ENCODE measurements around the gene CDK2AP2. TPM values are rescaled to one million over a fixed set of nuclear protein-coding genes. Genes with fewer than 3 reads are reported as not detected.
"Not testable (repeated sequence)": the region's sequence is repeated elsewhere in the genome, so short reads cannot be mapped to it uniquely, and the experiment has no call there.

The CDK2AP2 gene
- total RNA-seq, 1 donor from 2014 or later = 159 TPM

DNA sequence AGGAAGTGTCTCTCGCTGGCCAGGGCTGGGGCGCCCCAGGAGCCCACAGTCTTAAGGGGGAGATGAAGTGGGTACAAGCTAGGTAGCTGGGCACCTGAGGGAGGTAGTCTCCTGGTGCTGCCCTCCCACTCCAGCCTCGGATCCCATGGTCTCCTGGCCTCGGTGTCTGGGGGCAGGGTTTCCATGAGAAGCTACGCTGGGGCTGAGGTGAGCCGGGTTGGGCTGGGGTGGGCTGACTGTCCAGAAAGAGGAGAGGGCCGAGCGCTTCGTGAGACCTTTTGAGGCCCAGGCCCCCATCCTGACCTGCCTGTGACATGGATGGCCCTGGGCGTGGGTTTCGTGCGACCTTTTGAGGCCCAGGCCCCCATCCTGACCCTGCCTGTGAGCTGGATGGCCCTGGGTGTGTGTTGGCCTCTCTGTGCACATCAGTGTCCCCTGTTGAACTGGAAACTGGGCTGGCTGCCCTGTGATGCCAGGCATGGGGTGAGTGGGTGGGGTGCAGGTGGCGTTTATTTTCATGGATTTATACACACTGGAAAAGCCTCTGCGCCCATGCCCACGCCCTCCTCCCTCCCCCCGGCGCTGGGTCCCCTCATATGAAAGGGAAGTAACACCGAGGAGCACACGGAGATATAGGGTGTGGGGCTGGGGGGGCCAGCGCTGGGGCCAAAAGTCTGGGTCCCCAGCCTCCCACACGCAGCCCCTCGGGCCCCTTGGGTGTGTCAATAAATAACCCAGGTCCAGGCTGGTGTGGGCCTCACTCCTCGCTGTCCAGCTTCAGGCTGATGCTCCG lies 16.5 kb downstream of the CDK2AP2 start:
- intact Hi-C loops (cut with micrococcal nuclease) = no loop called here

DNA sequence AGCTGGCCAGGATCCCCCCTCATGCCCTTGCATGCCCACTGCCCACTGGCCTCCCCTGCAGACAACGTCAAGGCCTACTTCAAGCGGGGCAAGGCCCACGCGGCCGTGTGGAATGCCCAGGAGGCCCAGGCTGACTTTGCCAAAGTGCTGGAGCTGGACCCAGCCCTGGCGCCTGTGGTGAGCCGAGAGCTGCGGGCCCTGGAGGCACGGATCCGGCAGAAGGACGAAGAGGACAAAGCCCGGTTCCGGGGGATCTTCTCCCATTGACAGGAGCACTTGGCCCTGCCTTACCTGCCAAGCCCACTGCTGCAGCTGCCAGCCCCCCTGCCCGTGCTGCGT lies 17.3 kb downstream of the CDK2AP2 start:
- intact Hi-C loops (cut with micrococcal nuclease) = no loop called here

DNA sequence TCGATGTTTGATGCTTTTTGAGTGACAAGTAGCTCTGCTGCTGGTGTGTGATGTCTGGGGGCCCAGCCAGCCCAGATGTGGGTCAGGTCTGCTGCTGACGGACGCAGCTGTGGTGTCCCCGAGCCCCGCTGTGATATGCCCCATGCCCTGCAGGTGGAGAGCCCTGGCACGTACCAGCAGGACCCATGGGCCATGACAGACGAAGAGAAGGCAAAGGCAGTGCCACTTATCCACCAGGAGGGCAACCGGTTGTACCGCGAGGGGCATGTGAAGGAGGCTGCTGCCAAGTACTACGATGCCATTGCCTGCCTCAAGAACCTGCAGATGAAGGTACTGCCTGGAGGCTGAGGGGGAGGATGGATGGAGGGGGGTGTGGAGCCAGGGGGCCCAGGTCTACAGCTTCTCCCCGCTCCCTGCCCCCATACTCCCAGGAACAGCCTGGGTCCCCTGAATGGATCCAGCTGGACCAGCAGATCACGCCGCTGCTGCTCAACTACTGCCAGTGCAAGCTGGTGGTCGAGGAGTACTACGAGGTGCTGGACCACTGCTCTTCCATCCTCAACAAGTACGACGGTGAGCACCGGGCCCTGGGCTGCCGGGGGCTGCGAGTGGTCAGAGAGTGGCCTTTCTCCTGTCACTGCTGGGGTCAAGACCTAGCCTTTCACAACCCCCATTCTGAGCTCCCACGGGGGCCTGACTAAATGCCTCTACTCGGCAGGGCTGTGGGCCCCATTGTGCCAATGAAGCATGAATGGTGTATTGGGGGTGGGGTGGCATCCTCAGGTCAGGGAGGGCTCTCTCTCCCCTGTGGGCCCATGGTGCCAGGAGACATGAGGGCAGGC lies 17.9 kb downstream of the CDK2AP2 start:
- intact Hi-C loops (cut with micrococcal nuclease) = no loop called here

DNA sequence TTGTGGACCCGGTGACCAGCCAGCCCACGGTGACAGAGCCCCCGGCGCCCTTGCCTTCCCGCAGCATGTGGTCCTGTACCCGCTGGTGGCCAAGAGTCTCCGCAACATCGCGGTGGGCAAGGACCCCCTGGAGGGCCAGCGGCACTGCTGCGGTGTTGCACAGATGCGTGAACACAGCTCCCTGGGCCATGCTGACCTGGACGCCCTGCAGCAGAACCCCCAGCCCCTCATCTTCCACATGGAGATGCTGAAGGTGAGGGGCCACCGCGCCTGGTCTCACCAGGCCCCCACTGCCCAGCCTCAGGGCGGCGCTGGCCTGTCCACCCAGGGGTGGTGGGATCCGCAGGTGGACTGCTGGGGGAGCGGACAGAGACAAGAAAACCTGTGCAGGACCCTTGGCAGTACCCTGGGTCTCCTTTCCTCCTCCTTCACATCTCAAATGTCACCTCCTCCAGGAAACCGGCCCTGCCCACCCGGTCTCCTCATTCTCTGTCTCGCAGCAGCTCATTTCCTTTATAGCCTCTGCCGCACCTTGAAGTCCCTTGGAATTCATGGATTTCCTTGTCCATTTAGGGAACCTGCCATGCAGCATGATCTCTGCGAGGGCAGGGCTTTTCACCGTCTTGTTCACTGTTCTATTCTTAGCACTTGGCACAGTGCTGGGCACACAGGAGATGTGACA lies 18.6 kb downstream of the CDK2AP2 start:
- intact Hi-C loops (cut with micrococcal nuclease) = no loop called here

DNA sequence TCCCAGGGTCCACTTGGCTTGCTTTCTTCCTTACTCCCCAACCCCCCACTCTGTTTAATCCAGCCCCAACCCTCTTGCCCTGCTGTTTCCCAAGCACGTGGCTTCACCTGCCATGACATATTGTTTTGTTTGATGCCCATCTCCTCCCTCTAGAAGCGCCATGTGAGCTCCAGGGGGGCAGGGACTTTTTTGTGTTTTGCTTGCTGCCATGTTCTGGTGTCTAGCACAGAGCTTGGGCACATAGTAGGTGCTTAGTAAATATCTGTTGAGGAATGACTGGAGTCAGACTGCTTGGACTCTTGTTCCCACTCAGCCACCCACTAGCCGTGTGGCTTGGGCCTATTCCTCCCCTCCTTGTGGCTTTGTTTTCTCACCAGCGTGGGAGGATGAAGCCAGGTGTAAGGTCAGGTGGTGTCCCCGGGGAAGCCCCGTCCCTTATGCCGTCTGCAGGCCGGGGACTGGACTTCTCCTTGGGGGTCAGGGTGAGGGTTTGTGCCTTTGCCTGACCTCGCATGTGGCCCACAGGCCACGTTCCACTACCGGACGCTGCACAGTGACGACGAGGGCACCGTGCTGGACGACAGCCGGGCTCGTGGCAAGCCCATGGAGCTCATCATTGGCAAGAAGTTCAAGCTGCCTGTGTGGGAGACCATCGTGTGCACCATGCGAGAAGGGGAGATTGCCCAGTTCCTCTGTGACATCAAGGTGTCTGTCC lies 21.3 kb downstream of the CDK2AP2 start:
- intact Hi-C loops (cut with micrococcal nuclease) = no loop called here

DNA sequence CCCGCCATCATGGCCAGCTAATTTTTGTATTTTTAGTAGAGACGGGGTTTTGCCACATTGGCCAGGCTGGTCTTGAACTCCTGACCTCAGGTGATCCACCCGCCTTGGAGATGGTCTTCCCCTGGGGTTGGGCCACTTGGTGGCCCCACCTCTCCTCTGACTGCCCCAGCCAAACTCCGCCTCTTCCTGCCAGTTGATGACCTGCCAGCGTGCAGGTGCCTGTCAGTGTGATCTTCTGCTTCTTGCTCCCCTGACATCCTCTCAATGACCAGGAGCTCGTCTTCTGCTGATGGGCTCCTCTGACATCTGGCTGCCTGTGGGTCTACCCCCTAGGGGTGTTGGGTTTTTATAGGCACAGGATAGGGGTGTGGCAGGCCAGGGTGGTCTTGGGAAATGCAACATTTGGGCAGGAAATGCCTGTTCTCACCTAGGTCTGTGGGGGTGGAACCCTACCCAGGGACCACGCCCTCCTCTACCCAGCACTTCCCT lies 22.0 kb downstream of the CDK2AP2 start:
- intact Hi-C loops (cut with micrococcal nuclease) = loop anchor here (1.0 to 2.0 kb wide), 2 partner anchors 22 to 47 kb away; no protein-coding TSS in a partner anchor

DNA sequence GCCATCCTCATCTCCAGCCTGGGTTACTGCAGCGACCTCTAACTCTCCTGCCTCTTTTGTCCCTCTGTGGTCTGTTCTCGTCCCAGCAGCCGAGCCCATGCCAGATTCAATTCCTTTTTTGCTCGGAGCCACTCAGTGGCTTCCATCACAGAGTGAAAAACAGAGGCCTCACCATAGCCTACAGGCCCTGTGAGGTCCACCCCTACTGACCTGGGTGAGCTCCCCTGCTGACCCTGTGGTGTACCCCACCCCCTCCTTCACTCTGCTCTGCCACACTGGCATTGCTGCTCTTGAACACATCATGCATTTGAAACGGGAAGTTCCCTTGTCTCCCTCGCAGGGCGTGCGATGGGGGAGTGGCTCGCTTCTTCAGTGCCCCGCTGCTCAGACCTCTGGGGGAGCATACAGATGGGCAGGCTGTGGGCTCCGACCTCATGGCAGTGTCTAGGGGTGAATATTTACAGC lies 23.1 kb downstream of the CDK2AP2 start:
- intact Hi-C loops (cut with micrococcal nuclease) = loop anchor here (1.0 to 2.0 kb wide), 5 partner anchors 16 to 83 kb away; partner anchors contain the start of gene TMEM134

DNA sequence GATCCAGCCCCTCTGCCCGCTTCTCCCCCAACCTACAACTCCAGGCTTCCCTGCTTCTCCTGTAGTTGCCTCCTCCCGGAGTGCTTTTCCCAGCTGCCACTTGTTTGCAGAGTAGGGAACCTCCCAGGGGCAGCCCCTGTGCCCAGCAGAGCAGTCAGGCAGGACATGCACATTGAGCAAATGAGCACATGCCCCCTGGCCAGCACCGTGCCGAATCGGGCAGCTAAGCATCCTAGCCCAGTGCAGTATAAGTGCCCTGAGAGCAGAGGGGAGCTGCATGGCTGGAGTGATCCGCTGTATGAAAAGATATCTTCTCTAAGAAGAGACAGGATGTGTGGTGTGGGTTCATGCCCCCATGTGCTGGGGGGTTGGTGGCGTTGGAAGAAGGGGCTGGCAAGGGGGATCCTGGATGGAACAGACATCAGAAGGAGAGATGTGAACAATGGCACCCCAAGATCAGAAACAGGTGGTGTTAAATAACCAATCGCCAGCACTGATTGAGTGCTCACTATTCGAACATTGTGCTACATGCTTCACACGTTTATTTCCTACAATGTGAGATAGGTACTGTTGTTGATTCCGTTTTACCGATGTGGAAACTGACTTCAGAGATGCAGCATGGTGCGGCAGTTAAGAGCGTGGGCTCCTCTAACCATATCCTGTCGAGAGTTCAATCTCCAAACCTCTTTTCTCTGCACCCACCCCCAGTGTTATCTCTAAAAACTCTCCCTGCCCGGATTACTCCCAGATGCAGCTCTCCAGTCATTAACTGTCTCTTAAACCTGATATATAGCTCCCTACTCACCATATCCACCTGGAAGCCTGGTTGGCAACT lies 23.9 kb downstream of the CDK2AP2 start:
- intact Hi-C loops (cut with micrococcal nuclease) = loop anchor here (1.0 to 2.0 kb wide), 6 partner anchors 15 to 131 kb away; partner anchors contain the start of genes POLD4, RPS6KB2 and TMEM134

DNA sequence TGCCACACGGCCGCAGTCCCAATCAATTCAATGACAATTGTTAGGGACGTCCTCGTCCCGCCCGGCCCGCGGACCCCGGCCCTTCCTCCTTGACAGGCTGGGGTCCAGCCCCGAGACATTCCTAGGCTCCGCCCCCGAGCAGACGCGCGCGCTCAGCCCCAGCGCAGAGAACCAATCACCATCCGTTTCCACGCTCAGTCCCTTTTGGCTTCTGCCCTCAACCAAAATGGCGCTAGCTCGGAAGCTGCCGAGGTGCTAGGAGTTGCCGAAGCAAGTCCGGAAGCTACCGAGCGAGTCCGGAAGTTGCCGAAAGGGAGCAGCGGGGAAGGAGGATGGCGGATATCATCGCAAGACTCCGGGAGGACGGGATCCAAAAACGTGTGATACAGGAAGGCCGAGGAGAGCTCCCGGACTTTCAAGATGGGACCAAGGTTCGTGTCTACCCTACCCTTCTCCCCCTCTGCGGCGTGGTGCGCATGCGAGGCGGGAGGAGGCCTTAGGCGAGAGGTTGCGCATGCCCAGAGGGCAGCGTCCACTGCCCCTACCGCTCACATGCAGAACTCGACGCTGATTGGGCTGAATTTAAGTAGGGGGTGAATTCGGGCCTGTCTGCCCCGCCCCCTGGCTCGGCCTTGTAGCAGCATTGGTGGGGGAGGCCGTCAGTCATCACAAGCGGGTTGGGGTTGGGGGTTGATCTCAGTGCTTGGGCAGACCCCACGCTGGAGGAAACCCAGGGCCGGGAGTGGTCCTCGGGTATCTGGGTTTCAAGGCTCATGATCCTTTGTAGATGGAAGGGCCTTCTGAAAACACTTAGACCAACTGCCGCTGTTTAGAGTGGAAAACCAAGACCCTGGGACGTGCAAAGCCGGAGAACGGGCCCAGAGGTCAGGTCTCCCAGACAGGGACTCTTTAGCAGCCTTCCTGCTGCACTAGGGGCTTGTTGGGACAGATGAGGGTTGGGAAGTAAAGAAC lies 24.8 kb downstream of the CDK2AP2 start, which contains the start of gene AIP:
AIP (plus strand) TSS at position 200 of the 972 bp plus-strand sequence; CDS start at position 333, 133 bp downstream.
- intact Hi-C loops (cut with micrococcal nuclease) = loop anchor here (1.0 kb wide), 2 partner anchors 55 to 130 kb away; partner anchors contain the start of genes POLD4 and RPS6KB2

DNA sequence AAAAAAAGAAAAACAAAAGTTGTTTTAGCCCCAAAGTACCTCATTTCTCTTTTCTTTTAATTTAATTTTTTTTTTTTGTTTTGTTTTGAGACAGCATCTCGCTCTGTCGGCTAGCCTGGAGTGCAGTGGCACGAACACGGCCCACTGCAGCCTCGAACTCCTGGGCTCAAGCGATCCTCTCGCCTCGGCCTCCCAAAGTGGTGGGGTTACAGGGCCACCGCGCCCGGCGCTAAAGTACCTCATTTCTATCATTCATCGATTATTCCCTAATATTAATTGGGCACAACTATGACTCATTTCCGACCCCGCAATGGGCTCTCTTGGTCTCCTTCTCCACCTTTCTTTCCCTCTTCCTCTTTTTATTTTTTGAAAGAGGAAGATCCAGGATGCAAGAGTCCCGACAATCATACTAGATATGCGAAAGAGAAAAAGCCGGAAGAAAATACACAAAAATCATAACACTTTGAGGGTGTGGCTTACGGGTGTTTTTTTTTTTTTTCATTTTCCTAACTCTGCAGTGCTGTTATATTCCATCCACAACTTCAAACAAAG lies 25.6 kb downstream of the CDK2AP2 start:
- intact Hi-C loops (cut with micrococcal nuclease) = no loop called here

DNA sequence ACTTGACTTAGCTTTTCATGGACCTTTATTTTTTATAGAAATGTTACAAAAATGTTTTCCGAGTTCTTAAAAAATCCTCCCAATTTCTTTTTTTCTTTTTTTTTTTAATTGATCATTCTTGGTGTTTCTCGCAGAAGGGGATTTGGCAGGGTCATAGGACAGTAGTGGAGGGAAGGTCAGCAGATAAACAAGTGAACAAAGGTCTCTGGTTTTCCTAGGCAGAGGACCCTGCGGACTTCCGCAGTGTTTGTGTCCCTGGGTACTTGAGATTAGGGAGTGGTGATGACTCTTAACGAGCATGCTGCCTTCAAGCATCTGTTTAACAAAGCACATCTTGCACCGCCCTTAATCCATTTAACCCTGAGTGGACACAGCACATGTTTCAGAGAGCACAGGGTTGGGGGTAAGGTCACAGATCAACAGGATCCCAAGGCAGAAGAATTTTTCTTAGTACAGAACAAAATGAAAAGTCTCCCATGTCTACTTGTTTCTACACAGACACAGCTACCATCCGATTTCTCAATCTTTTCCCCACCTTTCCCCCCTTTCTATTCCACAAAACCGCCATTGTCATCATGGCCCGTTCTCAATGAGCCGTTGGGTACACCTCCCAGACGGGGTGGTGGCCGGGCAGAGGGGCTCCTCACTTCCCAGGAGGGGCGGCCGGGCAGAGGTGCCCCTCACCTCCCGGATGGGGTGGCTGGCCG lies 30.5 kb downstream of the CDK2AP2 start:
- intact Hi-C loops (cut with micrococcal nuclease) = not testable (repeated sequence)

DNA sequence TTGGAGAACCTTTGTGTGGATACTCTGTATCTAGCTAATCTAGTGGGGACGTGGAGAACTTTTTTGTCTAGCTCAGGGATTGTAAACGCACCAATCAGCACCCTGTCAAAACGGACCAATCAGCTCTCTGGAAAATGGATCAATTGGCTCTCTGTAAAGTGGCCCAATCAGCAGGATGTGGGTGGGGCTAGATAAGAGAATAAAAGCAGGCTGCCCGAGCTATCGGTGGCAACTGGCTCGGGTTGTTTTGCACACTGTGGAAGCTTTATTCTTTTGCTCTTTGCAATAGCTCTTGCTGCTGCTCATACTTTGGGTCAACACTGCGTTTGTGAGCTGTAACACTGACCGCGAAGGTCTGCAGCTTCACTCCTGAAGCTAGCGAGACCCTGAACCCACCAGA lies 31.3 kb downstream of the CDK2AP2 start:
- intact Hi-C loops (cut with micrococcal nuclease) = not testable (repeated sequence)

DNA sequence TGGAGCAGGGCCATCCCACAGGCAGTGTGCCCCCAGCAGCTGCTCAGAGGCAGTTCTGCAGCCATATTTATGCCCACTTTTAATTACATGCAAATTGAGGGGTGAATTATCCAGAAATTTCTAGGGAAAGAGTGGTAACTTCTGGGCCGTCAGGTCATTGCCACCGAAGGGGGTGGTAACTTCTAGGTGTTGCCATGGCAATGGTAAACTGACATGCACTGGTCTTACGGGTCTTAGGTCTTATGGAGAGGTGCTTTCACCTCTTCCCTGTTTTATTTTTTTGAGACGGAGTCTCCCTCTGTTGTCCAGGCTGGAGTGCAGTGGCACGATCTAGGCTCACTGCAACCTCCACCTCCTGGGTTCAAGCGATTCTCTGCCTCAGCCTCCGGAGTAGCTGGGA lies 35.1 kb downstream of the CDK2AP2 start:
- intact Hi-C loops (cut with micrococcal nuclease) = no loop called here

DNA sequence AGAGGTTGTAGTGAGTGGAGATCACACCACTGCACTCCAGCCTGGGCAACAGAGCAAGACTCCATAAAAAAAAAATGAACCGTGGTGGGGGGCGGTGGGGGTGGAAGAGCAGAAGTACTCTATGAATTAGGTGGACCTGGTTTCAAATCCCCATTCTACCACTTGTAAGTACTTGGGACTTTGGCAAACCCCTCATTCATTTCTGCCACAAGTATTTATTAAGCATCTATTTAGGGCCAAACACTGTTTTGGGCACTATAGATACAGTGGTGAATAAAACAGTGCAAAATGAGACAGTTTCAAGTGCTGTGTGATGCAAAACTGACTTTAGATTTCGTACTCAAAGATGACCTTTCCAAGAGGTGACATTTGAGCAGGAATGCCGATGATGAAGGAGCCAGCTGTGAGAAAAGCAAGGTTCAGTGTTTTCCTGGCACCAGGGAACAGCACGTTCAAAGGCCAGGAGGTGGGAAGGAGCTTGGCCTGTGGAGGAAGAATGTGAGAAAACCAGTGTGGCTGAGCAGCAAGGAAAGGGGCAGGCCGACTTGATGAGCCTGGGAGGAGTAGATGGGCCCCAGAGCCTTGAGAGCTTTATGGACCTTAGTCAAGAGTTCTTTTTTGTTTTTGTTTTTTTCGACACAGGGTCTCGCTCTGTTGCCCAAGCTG lies 37.5 kb downstream of the CDK2AP2 start:
- intact Hi-C loops (cut with micrococcal nuclease) = no loop called here

DNA sequence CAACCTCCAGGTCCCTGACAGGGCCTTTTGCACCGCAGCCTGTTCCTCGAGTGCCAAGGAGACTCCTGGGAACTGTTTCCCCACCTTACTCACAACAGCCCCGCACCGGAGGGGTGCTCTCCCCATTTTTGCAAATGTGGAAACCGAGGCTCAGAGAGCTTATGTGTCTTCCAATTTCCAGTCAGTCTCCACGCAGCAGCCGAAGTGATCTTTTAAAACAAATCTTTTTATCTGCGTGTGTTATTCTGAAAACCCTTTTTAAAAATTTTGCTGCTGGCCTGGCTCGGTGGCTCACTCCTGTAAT lies 38.5 kb downstream of the CDK2AP2 start:
- intact Hi-C loops (cut with micrococcal nuclease) = loop anchor here (1.0 to 5.0 kb wide), 6 partner anchors 15 to 79 kb away; partner anchors contain the start of genes RAD9A and RPS6KB2

DNA sequence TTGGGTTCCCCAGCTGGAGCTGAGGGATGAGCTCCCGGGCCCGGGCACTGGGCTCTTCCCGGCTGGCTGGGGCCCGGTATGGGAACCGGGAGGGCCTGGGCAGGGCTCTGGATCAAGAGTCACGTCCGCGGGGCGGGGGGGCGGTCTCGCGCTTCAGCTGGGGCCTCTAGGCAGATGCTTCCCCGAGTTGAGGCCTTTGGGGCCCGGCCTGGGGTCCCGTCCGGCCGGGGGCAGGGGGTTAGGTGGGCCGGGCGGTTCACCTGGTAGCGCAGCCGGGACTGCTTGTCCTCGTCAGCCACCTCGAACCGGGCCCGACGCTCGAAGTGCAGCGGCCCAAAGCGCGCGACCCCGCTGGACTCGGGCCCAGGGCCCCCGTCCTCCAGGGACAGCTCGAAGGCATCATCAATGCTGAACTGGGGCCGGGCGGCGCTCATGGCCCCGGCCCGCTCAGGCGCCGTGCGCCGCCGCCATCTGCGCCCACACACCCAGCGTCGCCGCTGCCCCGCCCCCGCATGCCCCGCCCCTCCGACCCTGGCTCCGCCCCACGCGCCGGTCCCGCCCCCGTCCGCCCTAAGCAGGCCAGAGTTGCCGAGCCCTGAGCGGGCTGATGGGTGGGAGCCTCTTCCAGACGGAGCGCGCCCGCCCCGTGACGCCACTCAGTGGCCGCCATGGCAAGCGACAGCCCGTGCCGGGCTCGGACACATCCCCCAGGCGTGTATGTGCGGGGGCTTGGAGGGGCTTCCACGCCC lies 39.0 kb downstream of the CDK2AP2 start, which contains the start of gene TMEM134:
TMEM134 (minus strand) TSS at position 493 of the 749 bp plus-strand sequence; CDS start at position 434, 59 bp downstream.
- intact Hi-C loops (cut with micrococcal nuclease) = loop anchor here (1.0 to 5.0 kb wide), 6 partner anchors 15 to 78 kb away; partner anchors contain the start of genes RAD9A and RPS6KB2

All from T-helper 2 cell treated with Interferon-gamma antibody and Interleukin-4, amounts not matched to agents 100 ng/mL and 5 ng/mL, for 36 hours (primary cell).